Measurements from ENCODE around the gene THPO.
"Not testable (repeated sequence)": the region's sequence is repeated elsewhere in the genome, so short reads cannot be mapped to it uniquely, and the experiment has no call there.

The THPO gene

GRCh38 chr3:184347321-184348056 lies 30.5 kb downstream of the THPO start:
- DNase-seq: peak; percentile 79

- no peak for DNase-seq
Observed at GRCh38 chr3:184346480-184347190, 31.4 kb downstream of the THPO start.

- DNase-seq: peak; percentile 91
Observed at GRCh38 chr3:184345317-184346144, 32.5 kb downstream of the THPO start.

- DNase-seq: no peak
Observed at GRCh38 chr3:184344579-184345316, 33.3 kb downstream of the THPO start.

GRCh38 chr3:184343200-184343876 lies 34.7 kb downstream of the THPO start:
- DNase-seq: no peak

- no peak for DNase-seq
Observed at GRCh38 chr3:184341925-184342324, 36.1 kb downstream of the THPO start.

GRCh38 chr3:184339451-184340135 lies 38.4 kb downstream of the THPO start:
- not testable (repeated sequence) for DNase-seq

- DNase-seq: no peak
Observed at GRCh38 chr3:184339001-184339400, 39.0 kb downstream of the THPO start.

GRCh38 chr3:184338511-184338945 lies 39.5 kb downstream of the THPO start:
- DNase-seq: no peak

- no peak for DNase-seq
Observed at GRCh38 chr3:184337981-184338380, 40.0 kb downstream of the THPO start.

GRCh38 chr3:184337399-184337714 lies 40.6 kb downstream of the THPO start, which contains the start of gene FAM131A:
TSS of gene FAM131A (plus strand) at chr3:184337600. CDS start at chr3:184337631, 31 bp downstream.
- DNase-seq: no peak

GRCh38 chr3:184336547-184337398 lies 41.2 kb downstream of the THPO start:
- peak; percentile 37 for DNase-seq

GRCh38 chr3:184335661-184336546 lies 42.1 kb downstream of the THPO start:
- peak; percentile 83 for DNase-seq

GRCh38 chr3:184335291-184335660 lies 42.7 kb downstream of the THPO start:
- no peak for DNase-seq

- peak; percentile 3 for DNase-seq
Observed at GRCh38 chr3:184334470-184335158, 43.4 kb downstream of the THPO start.

- DNase-seq: no peak
Observed at GRCh38 chr3:184333700-184334099, 44.3 kb downstream of the THPO start.

- no peak for DNase-seq
Observed at GRCh38 chr3:184333190-184333589, 44.8 kb downstream of the THPO start.

GRCh38 chr3:184332370-184333090 lies 45.5 kb downstream of the THPO start:
- no peak for DNase-seq
